Measurements from ENCODE around the gene EPHA1. TPM values are rescaled to one million over a fixed set of nuclear protein-coding genes. Genes with fewer than 3 reads are reported as not detected.

Gene EPHA1
- total and polyA plus RNA-seq, 4 donors = 10.3 to 21.0 (median 11.3) TPM

DNA sequence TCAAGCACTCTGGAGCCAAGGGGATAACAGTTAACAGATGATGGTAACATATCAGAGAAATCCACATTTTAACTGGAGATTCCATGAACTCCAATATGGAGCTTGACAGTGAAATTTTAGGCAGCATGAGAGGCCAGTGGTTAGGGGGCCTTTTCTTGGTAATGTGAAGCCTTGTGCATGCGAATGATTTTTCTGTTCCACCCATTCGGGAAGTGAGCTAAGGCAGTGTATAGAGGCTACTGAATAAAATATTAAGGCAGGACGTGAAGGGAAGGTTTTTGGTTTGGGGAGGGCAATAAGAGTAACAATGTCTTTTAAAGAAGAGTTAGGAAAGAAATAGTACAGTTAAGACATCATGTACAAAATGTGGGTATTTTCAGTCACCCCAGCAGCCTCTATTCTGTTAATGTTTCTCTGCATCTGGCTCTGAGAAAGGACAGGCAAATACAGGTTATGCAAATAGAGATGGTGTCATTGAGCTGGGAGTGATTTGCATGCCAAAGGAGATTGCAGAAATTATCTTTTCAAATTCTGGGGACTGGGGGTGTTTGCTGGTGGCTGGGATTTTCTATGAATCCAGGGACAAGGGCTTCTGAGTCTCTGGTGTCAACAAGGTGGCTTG is 27.8 kb upstream of the EPHA1 start:
- Histone ChIP-seq H3K27ac (ENCODE audit: low read depth in 1 of 2, low read length in 2 of 2) (peak overlapping the region; percentile 38 to 60), H3K36me3 (ENCODE audit: control insufficient read depth in 4 of 4, insufficient read depth in 3 of 4, low read depth in 1 of 4, low read length in 3 of 4) (no peaks in the 10 kb centered on the region), H3K4me3 (ENCODE audit: low read depth in 1 of 3, low read length in 3 of 3) (no peak overlapping the region), H3K4me1 (ENCODE audit: control insufficient read depth in 4 of 4, insufficient read depth in 4 of 4, low read length in 3 of 4) (peaks cover 8 to 42% (median 34%) of the 10 kb centered on the region in 4 donors), H3K9me3 (ENCODE audit: control insufficient read depth in 4 of 4, low read length in 3 of 4) (no peaks in the 10 kb centered on the region), H3K27me3 (ENCODE audit: control insufficient read depth in 4 of 4, insufficient read depth in 4 of 4, low read length in 3 of 4) (no peaks in the 10 kb centered on the region), H3K9ac (ENCODE audit: low read depth in 1 of 2, low read length in 2 of 2) (peak overlapping the region in 1 of 2 donors; percentile 24)
- DNase-seq (ENCODE audit: low spot score) = no peak
- TF ChIP-seq GABPA (IDR thresholded peaks at IDR 0.05 in 1 of 2, conservative IDR thresholded peaks at IDR 0.05 in 1 of 2) = no peak
- TF ChIP-seq HNF4G (IDR thresholded peaks at IDR 0.05) = no peak
- TF ChIP-seq, protein P1, sequence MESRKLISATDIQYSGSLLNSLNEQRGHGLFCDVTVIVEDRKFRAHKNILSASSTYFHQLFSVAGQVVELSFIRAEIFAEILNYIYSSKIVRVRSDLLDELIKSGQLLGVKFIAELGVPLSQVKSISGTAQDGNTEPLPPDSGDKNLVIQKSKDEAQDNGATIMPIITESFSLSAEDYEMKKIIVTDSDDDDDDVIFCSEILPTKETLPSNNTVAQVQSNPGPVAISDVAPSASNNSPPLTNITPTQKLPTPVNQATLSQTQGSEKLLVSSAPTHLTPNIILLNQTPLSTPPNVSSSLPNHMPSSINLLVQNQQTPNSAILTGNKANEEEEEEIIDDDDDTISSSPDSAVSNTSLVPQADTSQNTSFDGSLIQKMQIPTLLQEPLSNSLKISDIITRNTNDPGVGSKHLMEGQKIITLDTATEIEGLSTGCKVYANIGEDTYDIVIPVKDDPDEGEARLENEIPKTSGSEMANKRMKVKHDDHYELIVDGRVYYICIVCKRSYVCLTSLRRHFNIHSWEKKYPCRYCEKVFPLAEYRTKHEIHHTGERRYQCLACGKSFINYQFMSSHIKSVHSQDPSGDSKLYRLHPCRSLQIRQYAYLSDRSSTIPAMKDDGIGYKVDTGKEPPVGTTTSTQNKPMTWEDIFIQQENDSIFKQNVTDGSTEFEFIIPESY (IDR thresholded peaks at IDR 0.05) = no peak
- TF ChIP-seq, protein P2, sequence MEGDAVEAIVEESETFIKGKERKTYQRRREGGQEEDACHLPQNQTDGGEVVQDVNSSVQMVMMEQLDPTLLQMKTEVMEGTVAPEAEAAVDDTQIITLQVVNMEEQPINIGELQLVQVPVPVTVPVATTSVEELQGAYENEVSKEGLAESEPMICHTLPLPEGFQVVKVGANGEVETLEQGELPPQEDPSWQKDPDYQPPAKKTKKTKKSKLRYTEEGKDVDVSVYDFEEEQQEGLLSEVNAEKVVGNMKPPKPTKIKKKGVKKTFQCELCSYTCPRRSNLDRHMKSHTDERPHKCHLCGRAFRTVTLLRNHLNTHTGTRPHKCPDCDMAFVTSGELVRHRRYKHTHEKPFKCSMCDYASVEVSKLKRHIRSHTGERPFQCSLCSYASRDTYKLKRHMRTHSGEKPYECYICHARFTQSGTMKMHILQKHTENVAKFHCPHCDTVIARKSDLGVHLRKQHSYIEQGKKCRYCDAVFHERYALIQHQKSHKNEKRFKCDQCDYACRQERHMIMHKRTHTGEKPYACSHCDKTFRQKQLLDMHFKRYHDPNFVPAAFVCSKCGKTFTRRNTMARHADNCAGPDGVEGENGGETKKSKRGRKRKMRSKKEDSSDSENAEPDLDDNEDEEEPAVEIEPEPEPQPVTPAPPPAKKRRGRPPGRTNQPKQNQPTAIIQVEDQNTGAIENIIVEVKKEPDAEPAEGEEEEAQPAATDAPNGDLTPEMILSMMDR (IDR thresholded peaks at IDR 0.05; ENCODE audit: low read depth, low read length, missing input control) = no peak
- TF ChIP-seq RAD21 (IDR thresholded peaks at IDR 0.05) = peak in 1 of 2 donors; percentile 28
- TF ChIP-seq, protein P3, sequence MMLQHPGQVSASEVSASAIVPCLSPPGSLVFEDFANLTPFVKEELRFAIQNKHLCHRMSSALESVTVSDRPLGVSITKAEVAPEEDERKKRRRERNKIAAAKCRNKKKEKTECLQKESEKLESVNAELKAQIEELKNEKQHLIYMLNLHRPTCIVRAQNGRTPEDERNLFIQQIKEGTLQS (IDR thresholded peaks at IDR 0.05) = no peak
- TF ChIP-seq, protein P4, sequence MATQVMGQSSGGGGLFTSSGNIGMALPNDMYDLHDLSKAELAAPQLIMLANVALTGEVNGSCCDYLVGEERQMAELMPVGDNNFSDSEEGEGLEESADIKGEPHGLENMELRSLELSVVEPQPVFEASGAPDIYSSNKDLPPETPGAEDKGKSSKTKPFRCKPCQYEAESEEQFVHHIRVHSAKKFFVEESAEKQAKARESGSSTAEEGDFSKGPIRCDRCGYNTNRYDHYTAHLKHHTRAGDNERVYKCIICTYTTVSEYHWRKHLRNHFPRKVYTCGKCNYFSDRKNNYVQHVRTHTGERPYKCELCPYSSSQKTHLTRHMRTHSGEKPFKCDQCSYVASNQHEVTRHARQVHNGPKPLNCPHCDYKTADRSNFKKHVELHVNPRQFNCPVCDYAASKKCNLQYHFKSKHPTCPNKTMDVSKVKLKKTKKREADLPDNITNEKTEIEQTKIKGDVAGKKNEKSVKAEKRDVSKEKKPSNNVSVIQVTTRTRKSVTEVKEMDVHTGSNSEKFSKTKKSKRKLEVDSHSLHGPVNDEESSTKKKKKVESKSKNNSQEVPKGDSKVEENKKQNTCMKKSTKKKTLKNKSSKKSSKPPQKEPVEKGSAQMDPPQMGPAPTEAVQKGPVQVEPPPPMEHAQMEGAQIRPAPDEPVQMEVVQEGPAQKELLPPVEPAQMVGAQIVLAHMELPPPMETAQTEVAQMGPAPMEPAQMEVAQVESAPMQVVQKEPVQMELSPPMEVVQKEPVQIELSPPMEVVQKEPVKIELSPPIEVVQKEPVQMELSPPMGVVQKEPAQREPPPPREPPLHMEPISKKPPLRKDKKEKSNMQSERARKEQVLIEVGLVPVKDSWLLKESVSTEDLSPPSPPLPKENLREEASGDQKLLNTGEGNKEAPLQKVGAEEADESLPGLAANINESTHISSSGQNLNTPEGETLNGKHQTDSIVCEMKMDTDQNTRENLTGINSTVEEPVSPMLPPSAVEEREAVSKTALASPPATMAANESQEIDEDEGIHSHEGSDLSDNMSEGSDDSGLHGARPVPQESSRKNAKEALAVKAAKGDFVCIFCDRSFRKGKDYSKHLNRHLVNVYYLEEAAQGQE (IDR thresholded peaks at IDR 0.05) = no peak
- no peak for TF ChIP-seq FOXA1 (IDR thresholded peaks at IDR 0.05)
- TF ChIP-seq EGR1 (IDR thresholded peaks at IDR 0.05; ENCODE audit: low read depth in 2 of 2) = no peak
- TF ChIP-seq, protein P5, sequence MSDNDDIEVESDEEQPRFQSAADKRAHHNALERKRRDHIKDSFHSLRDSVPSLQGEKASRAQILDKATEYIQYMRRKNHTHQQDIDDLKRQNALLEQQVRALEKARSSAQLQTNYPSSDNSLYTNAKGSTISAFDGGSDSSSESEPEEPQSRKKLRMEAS (IDR thresholded peaks at IDR 0.05) = peak; percentile 51
- TF ChIP-seq FOXA2 (IDR thresholded peaks at IDR 0.05) = peak; percentile 38
- TF ChIP-seq YY1 (IDR thresholded peaks at IDR 0.05) = peak; percentile 43
- peak; percentile 73 for TF ChIP-seq RXRA (IDR thresholded peaks at IDR 0.05)
- TF ChIP-seq HNF4A (conservative IDR thresholded peaks at IDR 0.05) = peak; percentile 48
- peak; percentile 69 for TF ChIP-seq SP1 (IDR thresholded peaks at IDR 0.05)
- TF ChIP-seq JUND (IDR thresholded peaks at IDR 0.05) = peak in 1 of 2 donors; percentile 50
- TF ChIP-seq NR2F2 (IDR thresholded peaks at IDR 0.05) = no peak
- no peak for TF ChIP-seq TAF1 (conservative IDR thresholded peaks at IDR 0.05)
- 42% methylated on average over 3 of the region's 3 CpGs for WGBS
